Cardiac fibroblast (primary cell): Measurements from ENCODE around the gene NKAP.
"Not testable (repeated sequence)": the region's sequence is repeated elsewhere in the genome, so short reads cannot be mapped to it uniquely, and the experiment has no call there.

Experiments
- DNase-seq, 2 donors: peaks; one replicate each; pipeline versions ENCODE4 v3.0.0 to v3.0.0-alpha.2; 2010; ENCODE audit warnings: low read depth in 2 of 2
- H3K4me3 ChIP-seq, 2 donors: replicated peaks in 1 of 2; 1 replicate in 1 of 2; 2 replicates in 1 of 2; pipeline ENCODE4 v1.5.1; 2011; ENCODE audit warnings: low read depth in 2 of 2, low read length in 2 of 2, mild to moderate bottlenecking in 2 of 2, moderate library complexity in 1 of 2
- TF ChIP-seq, protein P1 (sequence below): IDR thresholded peaks from one replicate; pipeline ENCODE4 v1.5.1; 2011; ENCODE audit warnings: low read depth, mild to moderate bottlenecking, low read length, inconsistent platforms

Gene NKAP

DNA sequence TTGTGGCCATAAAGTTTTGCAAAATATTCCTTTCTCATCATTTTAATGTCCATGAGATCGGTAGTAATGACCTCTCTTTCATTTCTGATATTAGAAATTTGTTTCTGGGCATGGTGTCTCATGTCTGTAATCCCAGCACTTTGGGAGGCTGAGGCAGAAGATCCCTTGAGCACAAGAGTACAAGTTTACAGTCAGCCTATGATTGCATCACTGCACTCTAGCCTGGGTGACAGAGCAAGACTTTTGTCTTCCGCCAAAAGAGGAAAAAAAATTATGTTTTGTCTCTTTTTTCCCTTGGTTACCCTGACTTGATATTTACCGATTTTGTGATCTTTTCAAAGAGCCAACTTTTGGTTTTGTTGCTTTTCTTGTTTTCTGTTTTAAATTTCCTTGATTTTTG is 10.8 kb upstream of the NKAP start:
- H3K4me3 ChIP-seq, result no peak overlapping the region
- TF ChIP-seq, protein P1, sequence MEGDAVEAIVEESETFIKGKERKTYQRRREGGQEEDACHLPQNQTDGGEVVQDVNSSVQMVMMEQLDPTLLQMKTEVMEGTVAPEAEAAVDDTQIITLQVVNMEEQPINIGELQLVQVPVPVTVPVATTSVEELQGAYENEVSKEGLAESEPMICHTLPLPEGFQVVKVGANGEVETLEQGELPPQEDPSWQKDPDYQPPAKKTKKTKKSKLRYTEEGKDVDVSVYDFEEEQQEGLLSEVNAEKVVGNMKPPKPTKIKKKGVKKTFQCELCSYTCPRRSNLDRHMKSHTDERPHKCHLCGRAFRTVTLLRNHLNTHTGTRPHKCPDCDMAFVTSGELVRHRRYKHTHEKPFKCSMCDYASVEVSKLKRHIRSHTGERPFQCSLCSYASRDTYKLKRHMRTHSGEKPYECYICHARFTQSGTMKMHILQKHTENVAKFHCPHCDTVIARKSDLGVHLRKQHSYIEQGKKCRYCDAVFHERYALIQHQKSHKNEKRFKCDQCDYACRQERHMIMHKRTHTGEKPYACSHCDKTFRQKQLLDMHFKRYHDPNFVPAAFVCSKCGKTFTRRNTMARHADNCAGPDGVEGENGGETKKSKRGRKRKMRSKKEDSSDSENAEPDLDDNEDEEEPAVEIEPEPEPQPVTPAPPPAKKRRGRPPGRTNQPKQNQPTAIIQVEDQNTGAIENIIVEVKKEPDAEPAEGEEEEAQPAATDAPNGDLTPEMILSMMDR, result no peak
- no peak for DNase-seq

DNA sequence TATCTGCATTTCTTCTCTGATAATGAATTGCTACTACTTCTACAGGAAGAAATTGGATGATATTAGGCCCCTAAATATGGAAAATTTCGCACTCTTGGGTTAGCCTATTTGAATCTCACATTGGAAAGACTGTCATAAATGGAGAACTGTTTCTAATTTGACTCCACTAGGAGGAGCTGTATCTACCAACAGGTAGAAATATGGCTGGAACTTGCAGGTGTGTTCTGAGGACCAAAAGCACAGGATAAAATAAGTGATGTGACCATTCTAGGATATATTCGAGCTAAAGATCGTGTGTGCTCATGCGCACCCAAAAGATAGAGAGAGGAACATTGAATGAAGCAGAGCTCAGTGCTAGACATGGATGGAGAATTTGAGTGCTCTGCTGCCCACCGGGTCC is 4.8 kb upstream of the NKAP start:
- TF ChIP-seq, protein P1, result no peak

GRCh38 chrX:119945481-119945880 is 1.9 kb upstream of the NKAP start:
- no peak overlapping the region for H3K4me3 ChIP-seq
- TF ChIP-seq, protein P1, result no peak
- no peak for DNase-seq

More for the DNA sequence above, 4.8 kb upstream of the NKAP start:
- no peak for DNase-seq
- H3K4me3 ChIP-seq, result no peak overlapping the region

GRCh38 chrX:119942831-119943184 is 743 bp downstream of the NKAP start:
- TF ChIP-seq, protein P1, result no peak
- H3K4me3 ChIP-seq, result peak overlapping the region; percentile 72 to 73
- no peak for DNase-seq

GRCh38 chrX:119942173-119942819 is 1.3 kb downstream of the NKAP start:
- TF ChIP-seq, protein P1, result no peak
- no peak for DNase-seq
- H3K4me3 ChIP-seq, result peak overlapping the region; percentile 72 to 73

- DNase-seq, result no peak
- TF ChIP-seq, protein P1, result no peak
- no peak overlapping the region for H3K4me3 ChIP-seq
Observed at GRCh38 chrX:119941336-119941735, 2.2 kb downstream of the NKAP start.

DNA sequence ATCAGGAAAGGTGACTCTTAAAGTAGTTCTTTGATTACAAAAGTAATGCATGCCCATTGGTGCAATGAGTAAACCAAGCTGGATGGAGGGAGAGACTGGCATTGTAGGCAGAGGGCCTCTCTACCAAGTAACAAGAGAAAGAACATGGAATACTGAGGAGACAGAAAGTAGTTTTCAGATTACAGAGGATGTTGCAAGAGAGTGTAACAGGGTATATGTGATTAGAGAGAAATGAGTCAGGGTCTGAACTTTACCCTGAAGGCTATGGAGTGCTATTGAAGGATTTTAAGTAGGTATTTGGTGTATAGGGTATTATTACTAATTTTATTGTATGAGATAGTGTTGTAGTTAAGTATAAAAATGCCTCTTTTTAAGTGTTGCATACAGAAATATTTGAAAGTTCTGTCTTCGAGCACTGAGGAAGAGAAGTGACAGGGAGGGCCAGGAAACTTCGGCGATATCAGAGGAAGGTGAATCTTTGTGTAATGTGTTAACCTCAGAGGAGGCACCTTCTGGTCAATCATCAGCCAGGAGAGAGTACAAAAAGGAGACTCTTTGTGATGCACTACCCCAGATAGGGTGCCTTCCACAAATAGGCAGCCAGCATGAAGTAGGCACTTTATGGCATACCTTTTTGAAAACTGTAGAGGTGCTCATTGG is 8.2 kb downstream of the NKAP start:
- no peak for DNase-seq
- TF ChIP-seq, protein P1, result no peak

DNA sequence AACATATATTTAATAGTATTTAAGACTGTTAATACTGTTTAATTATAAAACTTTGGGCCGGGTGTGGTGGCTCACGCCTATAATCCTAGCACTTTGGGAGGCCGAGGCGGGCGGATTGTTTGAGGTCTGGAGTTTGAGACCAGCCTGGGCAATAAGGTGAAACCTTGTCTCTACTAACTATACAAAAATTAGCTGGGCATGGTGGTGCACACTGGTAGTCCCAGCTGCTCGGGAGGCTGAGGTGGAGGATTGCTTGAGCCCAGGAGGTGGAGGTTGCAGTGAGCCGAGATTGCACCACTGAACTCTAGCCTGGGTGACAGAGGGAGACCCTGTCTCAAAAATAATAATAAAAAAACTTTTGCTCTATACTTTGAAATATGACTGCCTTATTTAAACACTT is 21.2 kb downstream of the NKAP start:
- H3K4me3 ChIP-seq, DNase-seq: not testable (repeated sequence)

More for the DNA sequence above, 8.2 kb downstream of the NKAP start:
- H3K4me3 ChIP-seq, result no peak overlapping the region
